Epidermal melanocyte (primary cell): ENCODE data around the gene VSIG10L2.

Experiments
- DNase-seq: peaks from one replicate; pipeline ENCODE4 v3.0.0; 2011; ENCODE audit warnings: low spot score; ENCODE audit not compliant: insufficient read length

The VSIG10L2 gene

GRCh38 chr11:125946712-125947418, 1.0 kb downstream of the VSIG10L2 start:
- no peak for DNase-seq

- DNase-seq = no peak
Measured at GRCh38 chr11:125947419-125948277, 1.8 kb downstream of the VSIG10L2 start.

- DNase-seq = no peak
Measured at GRCh38 chr11:125948278-125949051, 2.6 kb downstream of the VSIG10L2 start.

DNA sequence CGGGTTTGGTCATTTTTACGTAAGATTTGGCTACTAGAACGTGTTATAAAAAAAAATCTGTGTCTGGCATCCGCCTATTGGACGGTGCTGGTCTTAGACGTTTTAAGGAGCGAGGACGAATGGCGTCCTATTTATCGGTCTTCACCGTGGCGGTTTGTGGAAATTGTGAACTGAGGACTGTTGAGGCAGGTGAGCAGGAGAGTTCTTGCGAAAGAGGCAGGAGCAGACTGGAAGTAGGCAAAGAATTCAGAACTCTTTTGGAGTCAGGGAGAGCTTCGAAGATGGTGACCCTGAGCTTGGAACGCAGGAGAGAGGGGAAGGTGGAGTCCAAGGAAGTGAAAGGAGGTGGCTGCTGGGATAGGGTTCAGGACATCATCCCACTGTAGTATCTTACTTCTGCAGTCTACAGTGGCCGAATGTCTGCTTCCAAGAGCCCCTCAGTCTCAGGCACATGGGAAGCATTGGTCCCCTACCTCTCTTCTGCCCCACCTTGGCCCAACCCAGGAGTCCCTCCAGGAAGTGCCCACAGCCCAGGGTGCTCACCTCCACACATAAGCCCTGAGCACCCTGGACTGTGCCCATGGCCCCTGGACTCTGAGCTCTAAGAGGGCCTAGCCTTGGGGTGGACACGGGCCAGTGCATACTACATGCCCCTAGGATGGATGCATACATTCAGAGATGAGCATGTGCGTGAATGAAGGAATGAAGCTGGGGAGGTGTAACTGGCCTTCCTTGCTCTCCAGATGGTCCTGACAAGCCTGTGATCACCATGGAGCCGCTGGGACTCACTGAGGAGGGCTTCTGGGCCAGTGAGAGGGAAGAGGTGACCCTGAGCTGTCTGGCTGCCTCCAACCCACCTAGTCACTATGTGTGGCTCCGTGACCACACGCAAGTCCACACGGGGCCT, 3.7 kb downstream of the VSIG10L2 start:
- no peak for DNase-seq

DNA sequence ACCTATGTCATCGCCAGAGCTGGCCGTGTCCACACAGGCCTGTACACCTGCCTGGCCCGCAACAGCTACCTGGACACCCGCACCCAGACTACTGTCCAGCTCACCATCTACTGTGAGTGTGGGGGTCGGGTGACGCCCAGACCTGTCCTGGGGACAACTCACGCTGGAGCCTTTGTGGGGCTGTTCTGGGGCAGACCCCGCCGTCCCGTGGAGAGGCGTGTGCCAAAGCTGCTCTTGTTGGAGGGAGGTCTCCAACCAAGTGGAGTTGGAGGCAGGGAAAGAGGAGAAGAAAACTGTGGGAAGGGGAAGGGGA, 4.3 kb downstream of the VSIG10L2 start:
- DNase-seq = no peak

DNA sequence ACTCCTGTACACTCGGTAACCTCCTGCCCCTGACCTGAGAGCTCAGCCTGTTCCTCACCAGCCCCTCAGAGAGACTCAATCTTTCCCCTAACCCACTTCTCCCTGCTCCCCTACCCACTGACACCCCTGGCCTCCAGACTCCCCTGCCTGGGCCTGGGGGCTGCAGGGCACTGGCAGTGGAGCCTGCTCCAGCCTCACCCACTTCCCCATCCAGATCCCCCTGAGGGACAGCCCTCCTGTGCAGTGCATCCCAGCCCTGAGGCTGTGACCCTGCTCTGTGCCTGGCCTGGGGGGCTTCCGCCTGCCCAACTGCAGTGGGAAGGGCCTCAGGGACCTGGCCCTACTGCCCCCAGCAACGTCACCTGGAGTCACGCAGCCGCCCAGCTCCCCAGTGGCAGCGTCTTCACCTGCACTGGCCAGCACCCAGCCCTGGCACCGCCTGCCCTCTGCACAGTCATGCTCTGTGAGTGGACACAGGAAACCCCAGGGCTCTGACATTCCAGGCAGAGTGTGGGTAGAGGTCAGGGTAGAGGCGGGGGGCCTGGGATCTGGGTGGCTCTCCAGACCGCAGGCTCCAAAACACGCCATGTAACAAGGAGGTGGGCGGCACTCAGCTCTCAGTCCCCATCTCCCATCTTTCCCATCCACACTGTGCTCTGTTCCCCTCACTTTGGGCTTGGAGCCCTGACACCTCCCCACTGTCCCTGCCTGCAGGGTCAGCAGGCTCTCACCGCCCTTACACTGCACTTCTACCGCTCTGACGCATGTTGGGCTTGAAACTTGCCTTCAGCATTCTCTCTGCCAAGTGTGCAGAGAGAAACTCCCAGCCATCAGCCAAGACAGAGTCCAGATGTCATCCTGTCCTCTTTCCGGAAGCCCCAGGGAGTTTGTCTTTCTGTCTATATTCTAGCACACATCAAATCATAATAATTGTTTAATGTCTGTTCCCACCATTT, 5.1 kb downstream of the VSIG10L2 start:
- DNase-seq = no peak

DNA sequence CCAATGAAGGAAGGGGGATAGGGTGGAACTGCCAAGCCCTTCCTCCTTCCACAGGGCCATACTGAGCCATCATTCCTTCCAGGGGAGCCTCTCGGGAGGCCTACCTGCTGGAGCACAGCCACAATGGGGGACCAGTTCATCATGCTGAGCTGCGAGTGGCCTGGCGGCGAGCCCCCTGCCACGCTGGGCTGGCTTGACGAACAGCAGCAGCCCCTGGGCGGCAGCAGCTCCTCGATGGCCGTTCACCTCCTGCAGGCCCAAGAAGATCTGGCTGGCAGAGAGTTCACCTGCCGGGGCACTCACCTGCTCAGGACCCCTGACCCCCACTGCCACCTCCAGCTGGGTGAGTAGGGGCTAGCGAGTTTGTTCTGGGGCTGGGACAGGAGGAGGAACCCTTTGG, 5.9 kb downstream of the VSIG10L2 start:
- DNase-seq = no peak

GRCh38 chr11:125952559-125952958, 6.7 kb downstream of the VSIG10L2 start:
- DNase-seq = no peak

- no peak for DNase-seq
Measured at GRCh38 chr11:125952973-125953372, 7.1 kb downstream of the VSIG10L2 start.

GRCh38 chr11:125953401-125953935, 7.6 kb downstream of the VSIG10L2 start:
- no peak for DNase-seq

- no peak for DNase-seq
Measured at GRCh38 chr11:125954123-125954944, 8.5 kb downstream of the VSIG10L2 start.

GRCh38 chr11:125954945-125955640, 9.2 kb downstream of the VSIG10L2 start:
- DNase-seq = no peak

DNA sequence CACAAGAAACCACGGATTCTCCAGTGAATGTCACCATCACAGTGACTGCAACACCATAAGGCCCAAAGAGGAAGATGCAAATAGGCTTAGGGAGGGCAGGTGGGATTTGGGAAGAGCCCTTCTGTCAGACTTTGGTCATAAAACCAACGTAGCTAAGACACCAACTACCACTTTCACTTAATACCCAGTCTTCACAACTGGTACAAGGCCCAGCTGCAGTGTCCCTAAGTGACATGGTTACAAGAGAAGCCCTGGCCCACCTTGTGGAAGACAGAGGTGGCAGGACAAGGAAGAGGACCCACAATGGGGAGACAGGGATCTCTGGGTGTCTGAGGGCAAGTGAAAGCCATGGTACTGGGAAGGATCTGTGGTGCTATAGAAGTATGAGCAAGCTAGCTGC, 10.0 kb downstream of the VSIG10L2 start:
- no peak for DNase-seq

GRCh38 chr11:125956391-125957134, 10.7 kb downstream of the VSIG10L2 start:
- no peak for DNase-seq

DNA sequence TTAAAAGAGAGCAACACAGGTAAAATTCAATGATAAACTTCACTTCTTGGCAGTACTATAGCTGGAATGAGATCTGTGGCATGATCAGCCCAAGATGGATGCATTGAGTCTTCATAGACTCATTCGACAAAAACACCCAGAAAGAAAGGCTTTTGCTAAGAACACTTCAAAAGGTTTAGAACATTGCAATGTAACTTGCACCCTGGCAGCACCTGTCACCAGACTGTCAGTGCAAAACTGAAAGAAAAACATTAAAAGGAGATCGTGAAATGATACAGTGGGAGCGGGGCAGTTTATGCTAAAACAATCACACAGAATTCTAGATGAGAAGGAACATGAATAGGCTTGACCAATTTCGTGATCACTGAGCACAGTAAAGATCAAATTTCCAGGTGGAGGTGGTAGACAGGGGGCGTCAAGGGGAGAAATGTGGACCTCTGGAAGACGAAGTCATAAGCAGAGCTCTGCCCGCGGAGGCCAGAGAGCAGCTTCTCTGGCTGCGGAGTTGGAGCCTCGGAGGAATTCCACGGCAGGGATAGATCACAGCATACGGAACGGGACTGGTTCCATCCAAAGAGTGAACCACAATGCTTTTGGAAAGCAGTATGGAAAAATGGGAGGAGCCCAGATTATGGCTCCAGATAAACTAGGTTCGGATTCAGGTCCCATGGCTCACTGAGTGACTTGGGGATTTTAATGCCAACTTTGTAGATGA, 11.9 kb downstream of the VSIG10L2 start:
- no peak for DNase-seq

GRCh38 chr11:125958872-125959400, 13.1 kb downstream of the VSIG10L2 start:
- DNase-seq = no peak

DNA sequence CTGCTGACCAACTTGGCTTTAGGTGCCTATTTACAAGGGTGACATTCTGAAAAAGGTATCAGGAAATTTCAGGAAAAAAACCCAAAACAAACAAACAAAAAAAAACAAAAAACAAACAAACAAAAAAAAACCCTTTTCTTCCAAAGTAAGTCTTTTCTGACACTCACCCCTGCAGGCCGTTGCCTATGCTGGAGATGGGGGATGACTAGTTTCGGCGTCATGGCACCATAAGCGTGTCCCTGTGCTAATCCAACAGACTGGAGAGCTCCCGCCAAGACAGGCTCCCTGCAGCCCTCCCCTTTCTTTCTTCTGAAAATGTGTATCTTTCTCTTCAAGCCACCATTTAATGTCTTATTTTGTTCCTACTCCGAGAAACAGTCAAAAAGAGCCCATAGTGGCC, 13.7 kb downstream of the VSIG10L2 start:
- DNase-seq = no peak
